Mammary epithelial cell (primary cell): ENCODE data around the gene KRT32.

Experiments
- CTCF ChIP-seq, 2 donors: IDR thresholded peaks in 1 of 2; conservative IDR thresholded peaks in 1 of 2; 2 replicates each; pipeline ENCODE4 v1.5.1; 2011 to 2012; ENCODE audit warnings: inconsistent platforms in 2 of 2, low read length in 2 of 2, mild to moderate bottlenecking in 2 of 2, control low read depth in 1 of 2, low read depth in 1 of 2; ENCODE audit not compliant: insufficient read depth in 1 of 2; ENCODE audit errors: extremely low read depth in 1 of 2
- EZH2 ChIP-seq: IDR thresholded peaks from 2 replicates; pipeline ENCODE4 v1.6.1; 2012; ENCODE audit warnings: low read length, inconsistent platforms, borderline replicate concordance

GRCh38 chr17:41453066-41453465, 14.1 kb downstream of the KRT32 start:
- TF ChIP-seq CTCF (conservative IDR thresholded peaks at IDR 0.05 in 1 of 2, IDR thresholded peaks at IDR 0.05 in 1 of 2; ENCODE audit: extremely low read depth in 1 of 2, insufficient read depth in 1 of 2, low read depth in 1 of 2, low read length in 2 of 2) = no peak
- no peak for TF ChIP-seq EZH2
